Adrenal gland (tissue), 5 donors: Measurements from ENCODE around the gene ARHGAP19.

Source experiments
- CTCF ChIP-seq, 6 experiments: fragments of 450-650 bp in 4 of 6; fragments of 200-600 bp in 2 of 6; sonication (generic) in 1 of 6; IDR thresholded peaks; 1 replicate in 5 of 6; 2 replicates in 1 of 6; pipeline versions ENCODE4 v1.5.1 to v1.8.0; 2016 to 2021; ENCODE audit warnings: antibody characterized with exemption in 6 of 6, mild to moderate bottlenecking in 2 of 6, moderate library complexity in 1 of 6
- POLR2A ChIP-seq, 2 donors: fragments of 450-650 bp; IDR thresholded peaks; one replicate each; pipeline ENCODE4 v1.6.1; 2017; ENCODE audit warnings: antibody characterized with exemption in 2 of 2, mild to moderate bottlenecking in 2 of 2, moderate library complexity in 1 of 2
- donor health status: DM: no; HTN: no; CAD: no.

GRCh38 chr10:97197030-97197500 lies 95.4 kb downstream of the ARHGAP19 start:
- TF ChIP-seq CTCF (IDR thresholded peaks at IDR 0.05) = no peak
- no peak for TF ChIP-seq POLR2A (IDR thresholded peaks at IDR 0.05)
